GM19193 (cell line): ENCODE measurements around the gene CCDC116.

Experiments
- POLR2A ChIP-seq: IDR thresholded peaks from 4 replicates; pipeline ENCODE4 v1.6.1; 2011; ENCODE audit not compliant: insufficient read depth, insufficient read length; ENCODE audit errors: extremely low read depth

The CCDC116 gene

GRCh38 chr22:21677606-21678443, 45.3 kb downstream of the CCDC116 start:
- TF ChIP-seq POLR2A, result no peak

GRCh38 chr22:21679383-21679782, 46.8 kb downstream of the CCDC116 start:
- TF ChIP-seq POLR2A, result no peak

DNA sequence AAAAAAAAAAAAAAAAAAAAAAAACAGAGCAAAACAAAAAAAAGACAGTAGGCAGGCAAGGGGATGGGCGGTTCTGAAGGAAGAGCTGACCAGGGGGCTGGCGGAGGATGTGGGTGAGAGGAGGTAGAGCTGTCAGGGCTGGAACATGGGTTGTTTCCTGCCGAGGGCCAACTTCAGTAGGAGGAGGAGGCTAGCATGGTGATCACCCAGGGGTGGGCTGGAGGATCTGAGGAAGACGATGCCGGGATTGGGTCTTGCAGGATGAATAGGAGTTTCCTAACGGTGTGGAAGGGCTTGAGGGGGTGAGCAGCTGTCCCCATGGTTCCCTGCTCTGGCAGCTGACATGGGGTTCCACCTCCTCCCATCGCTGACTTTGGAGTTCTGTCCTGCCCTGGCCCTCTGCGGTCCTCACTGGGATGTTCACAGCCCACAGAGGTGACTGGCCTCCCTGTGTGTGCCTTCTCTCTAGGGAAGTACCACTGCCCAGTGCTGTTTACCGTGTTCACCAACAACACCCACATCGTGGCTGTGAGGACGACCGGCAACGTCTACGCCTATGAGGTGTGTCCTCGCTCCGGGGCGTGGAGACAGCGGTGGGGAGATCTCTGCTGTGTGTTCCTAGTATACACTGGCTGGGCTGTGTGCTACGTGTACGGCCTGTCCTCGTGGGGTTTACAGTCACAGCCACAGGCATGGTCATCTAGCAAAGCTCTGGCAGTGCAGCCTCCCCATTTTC, 48.4 kb downstream of the CCDC116 start:
- no peak for TF ChIP-seq POLR2A

DNA sequence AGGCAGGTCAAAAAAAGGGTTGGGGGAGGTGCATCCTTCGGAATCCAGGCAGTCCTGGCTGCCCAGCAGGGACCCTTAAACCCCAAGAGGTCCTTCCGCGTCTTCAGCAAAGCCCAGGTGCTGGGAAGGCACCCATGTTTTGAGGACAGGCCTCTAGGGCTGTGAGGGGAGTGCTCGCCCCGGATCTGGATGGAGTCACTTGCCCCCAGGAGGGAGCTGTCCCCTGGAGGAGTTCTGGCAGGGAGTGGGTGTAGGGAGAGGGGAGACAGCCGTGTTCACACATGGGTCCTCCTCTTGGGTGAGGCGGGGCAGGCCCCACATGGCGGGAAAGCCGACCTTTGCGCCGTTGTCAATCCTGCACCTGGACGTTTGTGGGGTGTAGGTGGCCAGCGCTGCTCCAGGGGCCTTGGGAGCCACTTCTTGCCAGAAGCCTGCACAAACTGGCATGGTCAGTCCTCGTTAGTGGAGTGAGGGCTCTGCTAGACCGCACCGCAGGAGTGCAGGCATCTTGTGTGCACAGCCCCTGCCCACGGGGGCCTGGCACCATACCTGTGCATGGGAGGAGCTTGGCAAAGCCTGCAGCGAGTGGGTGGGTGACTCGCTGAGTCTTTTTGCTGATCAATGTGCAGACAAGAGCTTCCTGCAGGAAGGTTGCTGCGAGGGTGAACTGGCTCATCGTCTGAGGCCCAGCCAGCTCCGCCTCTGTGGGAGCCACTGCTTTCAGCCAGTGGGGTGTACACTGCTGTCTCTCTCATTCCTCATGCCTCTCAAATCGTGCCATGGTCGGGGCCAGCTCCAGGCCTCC, 49.2 kb downstream of the CCDC116 start:
- no peak for TF ChIP-seq POLR2A

- TF ChIP-seq POLR2A, result no peak
Measured at GRCh38 chr22:21682385-21683175, 50.0 kb downstream of the CCDC116 start.

DNA sequence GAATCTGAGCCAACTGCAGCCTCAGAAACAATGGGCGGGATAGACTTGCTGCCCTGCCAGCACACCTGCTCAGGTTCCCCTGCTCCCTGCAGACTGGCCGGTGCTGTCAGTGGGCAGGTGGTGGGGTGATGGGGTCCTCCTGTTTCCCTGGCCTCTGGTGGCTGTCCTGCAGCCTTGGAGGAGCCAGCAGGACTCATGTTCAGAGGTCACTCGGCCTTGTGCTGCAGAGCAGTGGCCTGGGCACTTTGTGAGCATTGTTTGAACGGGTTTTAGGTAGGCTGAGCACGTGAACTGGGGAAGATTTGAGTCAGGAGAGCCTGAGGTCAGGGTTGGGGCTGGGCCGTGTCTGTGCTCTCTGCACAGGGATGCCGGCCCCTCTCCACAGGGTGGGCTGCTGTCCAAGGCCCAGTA, 50.8 kb downstream of the CCDC116 start:
- TF ChIP-seq POLR2A, result no peak

GRCh38 chr22:21684492-21685163, 52.1 kb downstream of the CCDC116 start:
- TF ChIP-seq POLR2A, result no peak

- TF ChIP-seq POLR2A, result no peak
Measured at GRCh38 chr22:21685164-21685513, 52.6 kb downstream of the CCDC116 start.

- TF ChIP-seq POLR2A, result no peak
Measured at GRCh38 chr22:21686193-21686608, 53.6 kb downstream of the CCDC116 start.
